ENCODE results near the gene OVOL2.
A peak's percentile ranks its signal among the peaks of the same experiment; 100 is the strongest.

Gene OVOL2

DNA sequence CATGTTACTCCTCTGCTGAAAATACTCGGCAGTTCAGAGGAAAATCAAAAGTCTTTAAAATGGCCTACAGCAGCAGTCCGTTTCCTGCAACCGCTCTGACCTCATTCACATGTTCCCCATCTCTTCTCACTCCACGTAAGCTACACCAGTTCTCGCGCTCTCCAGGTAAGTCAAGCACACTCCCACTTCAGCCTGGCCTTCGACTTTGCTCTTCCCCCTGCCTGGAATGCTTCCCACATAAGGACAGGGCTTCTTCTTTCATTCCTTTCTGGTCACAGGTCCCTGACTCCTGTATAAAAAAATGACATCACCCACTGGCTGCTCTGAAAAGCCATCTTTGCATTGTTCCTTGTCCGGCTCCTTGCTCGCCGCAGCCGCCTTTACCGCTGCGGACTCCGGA lies 46.2 kb downstream of the OVOL2 start:
- no peak for DNase-seq

DNA sequence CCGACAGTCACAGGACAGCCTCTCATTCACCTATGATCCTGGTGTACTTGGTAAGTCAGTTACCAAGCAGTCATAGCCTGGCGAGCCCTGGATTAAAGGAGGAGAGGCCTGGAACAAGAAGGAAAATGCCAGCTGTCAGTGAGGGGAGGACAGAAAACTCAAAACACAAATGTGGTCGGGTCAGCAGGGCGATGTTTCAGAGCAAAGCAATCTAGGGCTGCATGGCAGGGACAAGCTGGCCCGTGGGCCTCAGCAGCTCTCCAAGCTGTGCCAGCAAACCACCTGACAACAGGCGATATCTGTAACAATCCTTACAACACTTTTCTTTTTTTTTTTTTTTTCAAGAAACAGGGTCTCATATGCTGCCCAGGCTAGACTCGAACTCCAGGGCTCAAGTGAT lies 48.6 kb downstream of the OVOL2 start:
- DNase-seq: no peak

DNA sequence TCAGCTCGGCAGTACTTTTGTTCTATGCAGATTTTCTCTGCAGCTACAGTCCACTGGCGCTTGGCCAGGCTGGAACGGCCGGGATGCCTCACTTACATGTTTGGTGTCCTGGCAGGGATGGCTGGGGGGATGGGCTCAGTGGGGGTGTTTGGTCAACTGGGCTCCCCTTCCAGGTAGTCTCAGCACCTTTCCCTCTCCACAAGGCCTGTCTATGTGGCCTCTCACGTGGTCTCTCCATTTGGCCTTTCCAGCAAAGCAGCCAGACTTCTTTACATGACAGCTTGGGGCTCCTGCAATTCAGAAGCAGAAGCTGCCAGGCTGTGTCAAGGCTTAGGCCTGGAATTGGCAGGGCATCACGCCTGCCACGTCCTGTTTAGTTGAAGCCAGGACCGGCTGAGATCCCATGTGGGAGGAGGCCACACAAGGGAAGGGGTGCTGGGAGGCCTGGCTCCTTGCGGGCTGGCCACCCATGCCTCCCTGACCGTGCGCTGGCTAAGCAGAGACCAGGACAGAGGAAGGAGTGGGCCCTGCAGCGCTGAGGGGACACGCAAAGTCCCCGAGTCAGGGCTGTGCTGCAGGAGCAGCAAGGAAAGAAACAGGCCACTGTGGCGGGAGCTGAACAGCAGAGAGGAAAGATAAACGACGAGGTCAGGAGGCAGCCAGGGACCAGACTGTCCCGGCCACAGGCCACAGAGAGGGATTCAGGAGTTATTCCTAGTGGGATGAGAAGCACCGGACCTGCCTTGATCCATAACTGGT lies 50.0 kb downstream of the OVOL2 start:
- DNase-seq: peak; percentile 34

DNA sequence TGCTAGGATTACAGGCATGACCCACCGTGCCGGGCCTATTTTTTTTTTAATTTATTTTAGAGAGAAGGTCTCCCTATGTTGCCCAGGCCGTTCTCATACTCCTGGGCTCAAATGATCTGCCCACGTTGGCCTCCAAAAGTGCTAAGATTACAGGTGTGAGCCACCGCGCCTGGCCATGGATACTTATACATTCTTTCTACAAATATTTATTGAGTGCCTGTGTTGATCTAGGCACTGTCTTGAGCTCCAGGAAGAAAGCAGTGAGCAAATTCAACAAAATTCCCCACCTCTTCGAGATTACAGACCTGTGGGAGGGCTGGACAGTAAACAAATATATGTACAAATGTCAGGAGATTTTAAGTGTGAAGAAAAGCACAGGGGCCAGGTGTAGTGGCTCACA lies 51.0 kb downstream of the OVOL2 start:
- no peak for DNase-seq

DNA sequence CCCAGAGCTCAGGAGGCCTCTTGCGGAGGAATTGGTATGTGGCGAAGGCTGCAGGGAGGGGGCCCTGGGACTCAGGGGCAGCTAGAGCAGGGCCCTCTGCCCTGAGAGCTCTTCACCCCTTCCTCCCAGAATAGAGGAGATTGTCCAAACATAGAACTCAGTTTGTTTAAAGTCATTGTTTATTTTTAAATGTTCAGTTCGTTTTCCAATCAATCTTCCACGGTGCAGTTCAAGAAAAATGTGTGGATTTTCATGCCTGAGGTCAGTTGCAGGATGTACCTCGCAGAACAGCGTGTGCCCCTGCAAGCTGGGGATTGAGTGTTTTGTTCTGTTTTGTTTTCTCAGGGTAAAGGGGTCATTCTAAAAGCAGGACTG lies 51.7 kb downstream of the OVOL2 start:
- no peak for DNase-seq

DNA sequence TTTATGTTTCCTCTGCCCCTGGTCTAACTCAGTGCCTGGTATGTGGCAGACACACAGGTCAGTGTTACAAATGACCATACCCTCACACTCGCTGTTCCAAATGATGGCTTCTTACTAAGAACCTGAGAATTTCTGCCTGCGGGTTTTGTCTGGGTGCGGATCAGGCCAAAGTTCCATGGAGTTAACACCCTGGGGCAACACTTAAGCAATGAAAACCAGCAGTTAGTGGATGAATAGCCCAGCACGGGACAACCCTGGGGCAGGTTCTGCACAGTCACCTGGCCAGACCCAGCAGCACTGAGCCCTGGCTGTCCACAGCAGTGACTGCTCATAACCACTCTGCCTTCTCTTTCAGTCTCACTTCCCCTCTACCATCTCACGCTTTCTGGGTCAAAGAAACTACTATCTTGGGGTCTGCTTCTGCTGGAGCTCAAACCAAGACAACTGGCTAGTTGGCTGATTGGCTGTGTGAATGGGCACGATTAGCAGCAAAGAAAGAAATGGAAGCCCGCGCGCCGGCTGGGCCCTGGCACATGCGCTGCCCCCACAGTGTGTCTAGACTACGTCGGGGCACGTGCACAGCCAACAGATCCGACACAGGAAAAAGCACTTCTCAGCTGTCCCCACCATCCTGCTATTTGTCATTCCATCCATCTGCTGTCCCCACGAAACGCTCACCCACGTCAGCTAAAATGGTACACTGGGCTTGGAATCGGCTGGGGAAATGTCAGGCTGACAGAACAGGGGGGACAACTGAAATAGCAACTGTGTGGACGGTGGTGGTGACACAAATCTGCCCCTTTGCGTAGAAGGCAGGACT lies 52.3 kb downstream of the OVOL2 start:
- no peak for DNase-seq

DNA sequence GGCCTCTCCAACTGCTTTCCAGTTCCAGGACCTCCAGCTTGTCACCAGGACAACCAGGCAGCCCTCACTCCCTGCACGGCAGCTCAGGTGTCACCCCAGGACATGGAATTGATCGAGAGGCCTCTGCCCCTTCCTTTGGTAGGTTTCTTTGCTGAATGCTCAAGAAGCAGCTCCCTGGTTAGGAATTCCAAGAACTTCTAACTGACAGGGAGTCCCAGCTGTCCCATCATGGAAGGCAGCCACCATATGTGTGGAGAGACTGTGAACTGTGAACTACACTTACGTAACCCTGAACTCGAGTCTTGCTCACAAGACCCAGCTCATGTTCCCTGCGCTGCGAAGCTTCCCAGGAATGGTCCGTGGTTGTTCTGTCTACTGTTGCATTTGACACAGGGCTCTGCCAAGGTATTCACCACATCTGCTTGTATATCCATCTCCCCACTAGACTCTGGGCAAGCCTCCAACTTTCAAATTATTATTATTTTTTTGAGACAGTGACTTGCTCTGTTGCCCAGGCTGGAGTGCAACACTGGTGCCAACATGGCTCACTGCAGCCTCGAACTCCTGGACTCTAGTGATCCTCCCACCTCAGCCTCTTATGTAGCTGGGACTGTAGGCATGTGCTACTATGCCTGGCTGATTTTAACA lies 53.2 kb downstream of the OVOL2 start:
- DNase-seq: no peak

DNA sequence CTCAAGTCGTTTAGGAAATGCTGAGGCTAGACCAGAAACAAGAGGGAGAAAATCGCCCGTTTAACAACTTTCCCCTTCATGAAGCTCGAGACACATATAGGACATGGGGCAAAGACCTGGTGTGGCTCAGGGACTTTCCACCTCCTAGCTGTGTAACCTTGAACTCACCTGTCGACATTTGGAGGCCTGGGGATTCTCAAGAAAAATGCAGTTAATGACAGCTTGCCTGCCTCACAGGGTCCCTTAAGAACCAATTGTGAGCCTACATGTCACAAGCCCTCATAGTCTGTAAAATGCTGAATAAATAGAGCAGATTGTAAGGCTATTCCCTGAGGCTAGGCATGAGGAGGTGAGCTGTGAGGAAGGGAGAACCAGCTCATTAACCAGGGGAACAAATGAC lies 53.8 kb downstream of the OVOL2 start:
- DNase-seq: no peak

DNA sequence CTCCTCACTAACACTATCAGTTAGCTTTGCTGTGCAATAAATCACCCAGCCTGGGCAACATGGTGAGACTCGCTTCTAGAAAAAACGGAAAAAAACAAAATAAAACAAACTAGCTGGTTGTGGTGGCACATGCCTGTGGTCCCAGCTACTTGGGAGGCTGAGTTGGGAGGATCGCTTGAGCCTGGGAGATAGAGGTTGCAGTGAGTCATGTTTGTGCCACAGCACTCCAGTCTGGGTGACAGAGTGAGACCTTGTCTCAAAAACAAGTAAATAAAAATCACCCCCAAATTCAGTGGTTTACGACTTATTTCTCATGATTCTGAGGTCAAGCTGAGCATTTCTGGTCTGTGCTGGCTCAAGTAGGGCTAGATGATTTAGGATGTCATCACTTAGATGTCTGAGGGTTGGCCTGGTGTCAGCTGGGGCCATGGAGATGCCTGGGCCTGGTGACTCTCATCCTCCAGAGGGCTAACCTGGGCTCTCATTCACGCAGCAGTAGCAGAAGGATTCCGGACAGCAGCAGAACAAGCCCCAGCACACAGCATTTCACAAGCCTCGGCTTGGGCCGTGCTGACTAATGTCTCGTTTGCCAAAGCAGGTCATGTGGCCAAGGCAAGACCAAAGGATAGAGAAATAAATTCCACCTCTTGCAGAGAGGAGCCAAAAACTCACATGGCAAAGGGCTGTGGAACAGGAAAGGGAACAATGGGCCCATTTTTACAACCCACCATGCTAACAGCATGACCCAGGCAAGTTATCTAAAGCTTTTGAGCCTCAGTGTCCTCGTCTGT lies 56.4 kb downstream of the OVOL2 start:
- no peak for DNase-seq

DNA sequence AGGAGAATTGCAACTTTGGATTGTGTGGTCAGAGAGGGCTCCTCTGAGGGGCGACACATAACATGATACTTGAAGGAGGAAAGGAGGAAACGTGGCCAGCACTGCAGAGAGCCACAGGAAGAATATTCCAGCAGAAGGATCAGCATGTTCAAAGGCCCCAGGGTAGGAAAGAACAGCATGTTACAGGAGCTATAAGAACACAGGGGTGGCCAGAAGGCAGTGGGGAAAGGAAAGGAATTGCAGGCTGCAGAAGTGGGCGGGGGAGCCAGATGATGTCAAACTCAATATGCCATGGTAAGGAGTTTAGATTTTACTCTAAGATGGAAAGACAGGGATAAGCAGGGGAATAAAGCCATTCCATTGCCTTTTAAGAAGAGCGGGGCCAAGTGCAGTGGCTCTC lies 58.1 kb downstream of the OVOL2 start:
- no peak for DNase-seq

DNA sequence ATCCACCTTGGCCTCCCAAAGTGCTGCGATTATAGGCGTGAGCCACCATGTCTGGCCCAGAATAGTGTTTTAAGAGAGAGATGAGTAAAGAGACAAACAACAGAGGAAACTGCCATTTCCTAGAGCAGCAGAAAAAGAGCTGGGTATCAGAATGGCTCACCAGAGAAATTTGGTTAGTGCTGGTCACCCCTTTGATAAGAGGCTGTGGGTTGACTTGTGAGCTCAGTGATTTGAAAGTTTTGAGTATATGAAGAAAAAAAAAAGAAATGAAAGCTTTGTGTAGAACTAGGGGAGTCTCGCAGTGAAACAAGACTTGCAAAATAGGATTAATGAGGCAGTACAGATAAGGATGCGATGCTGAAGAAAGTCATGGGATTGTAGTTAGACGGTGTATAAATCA lies 59.3 kb downstream of the OVOL2 start:
- no peak for DNase-seq

- DNase-seq: peak; percentile 53
These were observed 61.5 kb downstream of the OVOL2 start for GRCh38 chr20:17995967-17996819.

GRCh38 chr20:17993546-17993945 lies 64.2 kb downstream of the OVOL2 start:
- DNase-seq: no peak

DNA sequence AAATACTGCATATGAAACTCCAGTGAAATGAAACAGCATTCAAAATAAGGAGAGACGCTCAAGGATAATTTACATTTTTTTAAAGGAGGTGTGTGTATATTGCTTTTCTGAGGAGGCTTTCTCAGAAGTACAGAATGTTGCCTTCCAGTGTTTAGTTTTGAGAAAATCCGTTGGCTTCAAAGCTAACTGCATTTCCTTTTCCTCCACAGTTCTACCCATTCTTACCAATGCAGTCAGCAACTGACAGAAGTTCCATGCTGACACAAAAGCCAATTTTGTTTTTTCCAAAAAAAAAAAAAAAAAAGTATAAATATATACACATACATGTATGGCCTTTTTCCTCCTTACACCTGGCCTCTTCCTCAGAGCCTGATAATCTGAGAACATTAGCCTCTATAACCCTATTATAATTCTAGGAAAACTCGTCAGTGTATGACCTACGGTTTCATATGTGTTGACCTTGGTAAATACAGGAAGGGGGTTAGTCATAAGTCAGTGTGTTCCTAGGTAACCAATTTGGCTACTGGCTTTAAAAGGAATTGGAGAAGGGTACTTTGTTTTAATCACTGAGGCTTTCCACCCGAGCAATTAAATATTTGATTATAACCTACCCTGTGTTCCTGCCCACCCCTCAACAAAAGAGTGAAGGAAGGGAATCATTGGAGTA lies 64.7 kb downstream of the OVOL2 start:
- no peak for DNase-seq

GRCh38 chr20:17992224-17992637 lies 65.5 kb downstream of the OVOL2 start:
- DNase-seq: no peak

GRCh38 chr20:17990278-17990972 lies 67.3 kb downstream of the OVOL2 start:
- no peak for DNase-seq

DNA sequence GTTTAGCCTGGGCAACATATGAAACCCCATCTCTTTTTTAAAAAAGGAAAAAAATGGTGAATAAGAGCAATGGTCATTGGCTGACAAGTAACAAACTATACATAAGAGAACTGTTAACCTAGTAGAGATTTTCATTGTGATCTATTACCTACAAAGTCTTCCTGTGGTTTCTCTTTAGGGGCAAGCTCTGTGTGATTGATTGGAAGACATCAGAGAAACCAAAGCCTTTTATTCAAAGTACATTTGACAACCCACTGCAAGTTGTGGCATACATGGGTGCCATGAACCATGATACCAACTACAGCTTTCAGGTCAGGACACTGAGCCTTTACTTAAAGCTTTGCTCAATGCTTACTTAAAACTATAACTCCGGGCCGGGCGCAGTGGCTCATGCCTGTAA lies 69.7 kb downstream of the OVOL2 start:
- DNase-seq: no peak

DNA sequence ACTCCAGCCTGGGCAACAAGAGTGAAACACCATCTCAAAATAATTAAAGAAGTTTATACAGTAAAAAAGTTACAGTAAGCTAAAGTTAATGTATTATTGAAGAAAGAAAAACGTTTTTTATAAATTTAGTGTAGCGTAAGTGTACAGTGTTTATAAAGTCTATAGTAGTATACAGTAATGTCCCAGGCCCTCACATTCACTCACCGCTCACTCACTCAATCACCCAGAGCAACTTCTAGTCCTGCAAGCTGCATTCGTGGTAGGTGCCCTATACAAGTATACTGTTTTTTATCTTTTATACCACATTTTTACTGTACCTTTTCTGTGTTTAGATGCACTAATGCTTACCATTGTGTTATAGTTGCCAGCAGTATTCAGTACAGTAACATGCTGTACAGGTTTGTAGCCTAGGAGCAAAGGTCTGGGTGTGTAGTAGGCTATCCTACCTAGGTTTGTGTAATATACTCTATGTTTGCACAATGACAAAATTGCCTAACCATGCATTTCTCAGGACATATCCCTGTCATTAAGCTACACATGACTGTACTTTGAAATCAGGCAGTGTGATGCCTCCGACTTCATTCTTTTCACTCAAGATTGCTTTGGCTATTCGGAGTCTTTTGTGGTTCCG lies 72.2 kb downstream of the OVOL2 start:
- DNase-seq: no peak

DNA sequence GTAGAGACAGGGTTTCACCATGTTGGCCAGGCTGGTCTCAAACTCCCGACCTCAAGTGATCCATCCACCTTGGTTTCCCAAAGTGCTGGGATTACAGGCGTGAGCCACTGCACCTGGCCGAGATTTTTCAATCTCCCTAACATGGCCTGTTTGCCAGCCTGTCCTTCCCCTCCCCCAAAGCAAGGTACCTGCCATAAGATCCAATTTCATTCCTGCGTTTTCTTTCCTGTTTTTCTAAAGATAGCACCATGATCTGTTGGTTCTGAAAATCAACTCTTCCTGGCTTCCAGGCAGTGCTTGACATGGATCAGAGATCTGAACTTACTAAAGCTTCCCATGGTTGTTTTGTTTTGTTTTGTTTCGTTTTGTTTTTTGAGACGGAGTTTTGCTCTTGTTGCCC lies 81.4 kb downstream of the OVOL2 start:
- no peak for DNase-seq

All from retina (tissue), 1 donor.